ENCODE measurements around the gene KRT40. TPM values are rescaled to one million over a fixed set of nuclear protein-coding genes. Genes with fewer than 3 reads are reported as not detected.
A peak's percentile ranks its signal among the peaks of the same experiment; 100 is the strongest.

The KRT40 gene
- under 1 TPM in 1 of 8 experiments, not detected in 7; 0.19 TPM for total RNA-seq

DNA sequence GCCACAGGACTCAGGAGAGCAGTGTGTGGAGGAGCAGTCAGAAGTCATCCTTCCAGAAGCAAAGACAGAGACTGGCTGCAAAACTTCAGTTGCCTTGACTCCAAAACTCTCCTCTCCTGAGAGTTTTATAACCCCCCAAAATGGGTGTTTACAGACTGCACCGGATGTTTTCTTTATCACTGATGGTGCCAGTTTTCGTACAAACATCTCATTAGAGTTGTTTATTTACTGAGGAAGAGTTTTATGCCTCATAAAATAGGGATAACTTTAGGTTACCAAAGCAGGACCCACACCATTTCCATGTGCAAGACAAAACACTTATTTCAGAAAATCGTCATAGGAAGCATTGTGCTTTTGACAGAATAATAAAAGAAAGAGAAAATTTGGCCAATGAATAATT lies at the start of gene KRT40:
Gene KRT40, minus strand, starts transcription at position 101 of the 400 bp plus-strand sequence. Its CDS starts 53 bp downstream, at position 48.
- Histone ChIP-seq H3K27ac (no peak within 1 kb of the TSS), H3K4me1 (replicated peaks in 1 of 2) (no peaks in the 10 kb centered on the region), H3K4me3 (no peak within 1 kb of the TSS)
- in situ Hi-C loops (cut with MboI; ENCODE audit: low pct_unique_long_range_greater_than_20kb in 2 of 9, low sequenced_read_pairs in 9 of 9, unreplicated experiment in 9 of 9), result no loop called here
- WGBS, 10 experiments, result 4 to 90% (median 56%) methylated on average over 1 to 3 of the region's 3 CpGs; no CpG with 5 or more reads in 2 of the 10 experiments
- ATAC-seq (replicated peaks in 6 of 8), result no peak

DNA sequence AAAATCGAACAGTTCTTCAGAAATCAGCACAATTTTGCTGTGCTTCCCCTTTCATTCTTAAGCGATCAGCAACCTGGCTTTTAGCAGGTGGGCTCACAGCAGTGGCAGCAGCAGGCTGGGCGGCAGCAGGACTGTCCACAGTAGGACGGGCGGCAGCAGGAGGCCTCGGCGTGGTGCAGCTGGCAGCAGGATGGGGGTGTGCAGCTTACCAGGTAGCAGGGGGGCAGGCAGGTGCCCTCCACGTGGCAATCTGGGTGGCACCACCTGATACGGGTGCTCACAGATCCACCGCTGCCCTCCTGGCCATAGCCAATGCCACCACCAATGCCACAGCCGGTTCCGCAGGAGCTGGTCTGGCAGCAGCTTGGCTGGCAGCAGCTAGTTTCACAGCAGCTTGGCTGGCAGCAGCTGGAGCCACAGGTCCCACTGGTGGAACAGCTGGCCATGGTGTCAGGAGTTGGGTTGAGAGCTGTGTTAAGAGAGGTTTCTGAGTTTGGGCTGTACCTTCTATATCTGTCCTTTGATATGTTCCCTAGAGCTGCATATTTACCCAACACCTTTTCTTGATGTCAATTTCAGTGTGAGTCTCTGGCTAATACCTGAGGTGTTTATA lies 45.6 kb upstream of the KRT40 start, which contains the start of gene KRTAP1-4:
Gene KRTAP1-4, minus strand, starts transcription at position 563 of the 613 bp plus-strand sequence. Its CDS starts 117 bp downstream, at position 446.
- H3K27ac ChIP-seq, result no peak within 1 kb of the TSS
- 0 to 100% (median 68%) methylated on average over 1 to 3 of the region's 12 CpGs; no CpG with 5 or more reads in 2 of the 10 experiments for WGBS, 10 experiments
- no peak for ATAC-seq (replicated peaks in 6 of 8)
- no peaks in the 10 kb centered on the region for H3K4me1 ChIP-seq (replicated peaks in 1 of 2)
- in situ Hi-C loops (cut with MboI; ENCODE audit: low pct_unique_long_range_greater_than_20kb in 2 of 9, low sequenced_read_pairs in 9 of 9, unreplicated experiment in 9 of 9), result no loop called here
- no peak within 1 kb of the TSS for H3K4me3 ChIP-seq

DNA sequence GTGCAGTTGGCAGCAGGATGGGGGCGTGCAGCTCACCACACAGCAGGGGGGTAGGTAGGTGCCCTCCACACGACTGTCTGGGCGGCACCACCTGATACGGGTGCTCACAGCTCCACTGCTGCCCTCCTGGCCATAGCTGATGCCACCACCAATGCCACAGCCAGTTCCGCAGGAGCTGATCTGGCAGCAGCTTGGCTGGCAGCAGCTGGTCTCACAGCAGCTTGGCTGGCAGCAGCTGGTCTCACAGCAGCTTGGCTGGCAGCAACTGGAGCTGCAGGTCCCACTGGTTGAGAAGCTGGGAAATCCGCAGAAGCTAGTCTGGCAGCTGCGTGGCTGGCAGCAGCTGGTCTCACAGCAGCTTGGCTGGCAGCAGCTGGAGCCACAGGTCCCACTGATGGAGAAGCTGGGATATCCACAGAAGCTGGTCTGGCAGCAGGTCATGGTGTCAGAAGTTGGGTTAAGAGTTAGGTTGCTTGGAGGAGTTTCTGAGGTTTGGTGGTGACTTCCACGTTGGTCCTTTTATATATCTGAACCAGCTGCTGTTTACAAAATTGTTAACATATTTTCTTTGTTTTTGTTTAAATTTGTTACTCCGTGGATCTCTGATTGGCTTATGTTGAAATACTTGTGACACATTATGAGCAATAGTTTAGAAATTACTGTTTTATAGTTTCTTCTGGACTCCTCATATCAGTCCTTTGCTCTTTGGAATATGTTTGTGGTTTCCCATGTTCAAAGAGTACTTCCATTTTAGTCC lies 42.8 kb upstream of the KRT40 start, which contains the start of gene KRTAP1-5:
Gene KRTAP1-5, minus strand, starts transcription at position 494 of the 757 bp plus-strand sequence. Its CDS starts 53 bp downstream, at position 441.
- 0 to 83% (median 64%) methylated on average over 1 to 4 of the region's 9 CpGs for WGBS, 10 experiments
- in situ Hi-C loops (cut with MboI; ENCODE audit: low pct_unique_long_range_greater_than_20kb in 2 of 9, low sequenced_read_pairs in 9 of 9, unreplicated experiment in 9 of 9), result no loop called here
- no peak for ATAC-seq (replicated peaks in 6 of 8)
- Histone ChIP-seq H3K27ac (no peak within 1 kb of the TSS), H3K4me1 (replicated peaks in 1 of 2) (no peaks in the 10 kb centered on the region), H3K4me3 (no peak within 1 kb of the TSS)

DNA sequence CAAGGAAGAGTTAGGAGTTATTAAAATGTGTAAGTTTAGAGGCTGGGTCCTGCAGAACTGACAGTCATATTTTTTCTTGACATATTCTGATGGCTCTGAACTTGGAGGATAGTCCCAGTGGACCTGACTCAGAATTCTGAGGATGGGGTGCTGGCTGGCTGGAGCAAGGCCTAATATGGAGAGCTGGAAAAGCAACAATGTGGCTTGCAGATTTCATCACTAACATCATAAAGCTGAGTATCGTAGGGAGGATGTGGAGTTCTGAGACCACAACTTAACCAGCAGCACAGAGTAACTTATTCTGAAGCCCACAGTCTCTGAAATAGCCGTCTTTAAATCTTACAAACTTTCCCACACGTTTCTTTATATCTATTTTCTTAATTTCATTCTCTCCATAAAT lies 40.6 kb upstream of the KRT40 start:
- Histone ChIP-seq H3K27ac (no peak overlapping the region), H3K4me3 (no peak overlapping the region), H3K4me1 (replicated peaks in 1 of 2) (no peaks in the 10 kb centered on the region)
- in situ Hi-C loops (cut with MboI; ENCODE audit: low pct_unique_long_range_greater_than_20kb in 2 of 9, low sequenced_read_pairs in 9 of 9, unreplicated experiment in 9 of 9), result no loop called here
- 14 to 92% (median 62%) methylated on average over 1 to 3 of the region's 3 CpGs for WGBS, 10 experiments
- ATAC-seq (replicated peaks in 6 of 8), result no peak

DNA sequence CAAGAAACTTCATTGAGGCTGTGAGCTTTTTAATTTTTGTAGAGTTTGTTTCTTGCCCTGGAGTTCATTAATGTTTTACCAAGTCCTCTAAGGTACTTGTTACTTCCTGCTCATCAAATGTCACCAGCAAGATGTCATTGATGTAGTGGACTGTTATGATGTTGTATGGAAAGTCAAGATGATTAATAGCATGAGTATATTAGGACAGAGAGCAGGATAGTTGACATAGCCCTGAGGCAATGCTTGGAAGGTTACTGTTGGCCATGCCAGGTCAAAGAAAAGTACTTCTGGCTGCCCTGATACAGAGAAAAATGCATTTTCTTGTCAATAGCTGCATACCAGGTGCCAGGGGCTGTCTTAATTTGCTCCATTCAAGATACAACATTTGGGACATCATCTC lies 36.2 kb upstream of the KRT40 start:
- Histone ChIP-seq H3K4me3 (no peak overlapping the region), H3K4me1 (replicated peaks in 1 of 2) (no peaks in the 10 kb centered on the region), H3K27ac (no peak overlapping the region)
- in situ Hi-C loops (cut with MboI; ENCODE audit: low pct_unique_long_range_greater_than_20kb in 2 of 9, low sequenced_read_pairs in 9 of 9, unreplicated experiment in 9 of 9), result no loop called here
- ATAC-seq (replicated peaks in 6 of 8), result no peak

DNA sequence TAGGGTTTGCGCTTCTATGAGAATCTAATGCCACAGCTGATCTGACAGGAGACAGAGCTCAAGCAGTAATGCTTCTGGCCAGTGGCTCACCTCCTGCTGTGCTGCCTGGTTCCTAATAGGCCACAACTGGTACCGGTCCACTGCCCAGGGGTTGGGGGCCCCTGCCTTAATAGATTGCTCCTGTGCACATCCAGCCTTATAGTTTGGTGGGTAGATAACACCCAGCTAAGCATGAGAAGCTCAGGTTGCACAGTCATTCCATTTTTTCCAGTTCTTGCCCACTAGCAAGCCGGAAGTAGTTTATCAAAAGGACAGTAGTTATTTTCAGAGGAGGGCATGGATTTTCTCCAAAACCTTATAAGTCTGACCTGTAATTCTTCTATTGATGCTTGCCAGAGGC lies 35.3 kb upstream of the KRT40 start:
- WGBS, 10 experiments, result 86 to 100% (median 100%) methylated on average over 1 to 3 of the region's 3 CpGs; no CpG with 5 or more reads in 3 of the 10 experiments
- H3K4me1 ChIP-seq (replicated peaks in 1 of 2), result no peaks in the 10 kb centered on the region
- no peak overlapping the region for H3K27ac ChIP-seq
- H3K4me3 ChIP-seq, result no peak overlapping the region
- in situ Hi-C loops (cut with MboI; ENCODE audit: low pct_unique_long_range_greater_than_20kb in 2 of 9, low sequenced_read_pairs in 9 of 9, unreplicated experiment in 9 of 9), result no loop called here
- no peak for ATAC-seq (replicated peaks in 6 of 8)

DNA sequence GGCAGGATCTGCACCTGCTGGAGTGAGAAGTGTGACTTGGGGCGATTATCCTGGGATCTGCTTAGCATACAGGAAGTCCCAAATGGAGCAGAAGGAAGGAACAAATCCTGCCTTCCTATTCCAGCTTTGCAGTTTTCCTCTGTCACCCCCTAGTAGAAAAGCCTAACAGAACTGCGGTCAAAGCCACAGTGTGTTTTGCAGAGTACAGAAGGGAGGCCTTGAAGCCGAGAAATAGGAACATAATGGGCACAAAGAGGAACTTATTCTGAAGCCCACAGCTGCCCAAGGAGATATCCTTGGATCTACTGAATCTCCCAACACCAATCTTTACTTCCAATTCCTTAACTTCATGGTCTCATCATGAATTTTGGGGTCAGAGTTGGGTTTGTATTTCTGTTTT lies 34.4 kb upstream of the KRT40 start:
- Histone ChIP-seq H3K27ac (no peak overlapping the region), H3K4me1 (replicated peaks in 1 of 2) (peaks cover 0 to 4% of the 10 kb centered on the region in 2 donors), H3K4me3 (no peak overlapping the region)
- WGBS, 10 experiments, result 40 to 100% (median 81%) methylated on average over 1 to 3 of the region's 3 CpGs; no CpG with 5 or more reads in 3 of the 10 experiments
- in situ Hi-C loops (cut with MboI; ENCODE audit: low pct_unique_long_range_greater_than_20kb in 2 of 9, low sequenced_read_pairs in 9 of 9, unreplicated experiment in 9 of 9), result no loop called here
- no peak for ATAC-seq (replicated peaks in 6 of 8)

DNA sequence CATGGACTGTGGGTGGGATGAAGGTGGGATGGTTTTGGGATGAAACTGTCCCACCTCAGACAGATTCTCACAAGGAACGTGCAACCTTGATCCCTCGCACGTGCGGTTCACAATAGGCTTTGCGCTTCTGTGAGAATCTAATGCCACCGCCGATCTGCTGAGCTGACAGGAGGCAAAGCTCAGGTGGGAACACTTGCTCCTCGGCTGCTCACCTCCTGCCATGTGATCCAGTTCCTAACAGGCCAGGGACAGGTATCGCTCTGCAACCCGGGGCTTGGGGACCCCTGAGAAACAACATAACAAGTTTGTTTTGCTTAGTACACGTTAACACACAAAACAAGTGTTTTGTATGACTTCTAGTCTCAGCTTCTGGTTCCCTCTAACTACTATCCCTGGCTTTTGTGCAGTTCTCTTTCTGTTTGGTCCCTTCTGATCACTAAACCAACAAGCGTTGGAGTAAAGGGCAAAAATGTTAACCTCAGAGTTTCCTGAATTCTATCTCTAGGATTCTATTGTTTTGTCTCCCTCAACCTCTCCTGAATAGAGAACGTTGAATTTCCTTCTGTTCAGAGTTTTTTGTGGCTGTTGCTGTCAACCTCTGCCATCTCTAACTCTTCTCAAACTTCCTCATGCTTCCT lies 32.6 kb upstream of the KRT40 start:
- ATAC-seq (replicated peaks in 6 of 8), result no peak
- in situ Hi-C loops (cut with MboI; ENCODE audit: low pct_unique_long_range_greater_than_20kb in 2 of 9, low sequenced_read_pairs in 9 of 9, unreplicated experiment in 9 of 9), result no loop called here

DNA sequence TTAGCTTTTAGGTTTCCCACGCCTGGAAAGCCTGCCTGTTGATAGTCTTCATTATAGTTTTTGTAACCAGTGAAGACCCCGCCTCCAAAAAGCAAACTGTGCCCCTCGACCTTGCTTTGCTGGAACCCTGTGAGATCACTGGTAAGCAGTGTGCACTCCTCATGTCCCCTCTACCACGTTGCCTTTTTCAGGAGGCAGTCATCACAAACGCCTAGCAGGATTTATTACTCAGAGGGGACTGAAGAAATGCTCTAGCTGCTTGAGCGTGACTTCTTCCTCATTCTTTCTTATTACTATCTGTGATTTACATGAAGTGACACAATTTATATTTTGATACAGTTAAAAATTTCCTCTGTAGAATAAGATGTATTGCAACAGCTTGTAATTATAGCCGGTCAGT lies 31.3 kb upstream of the KRT40 start:
- peaks cover 0 to 4% of the 10 kb centered on the region in 2 donors for H3K4me1 ChIP-seq (replicated peaks in 1 of 2)
- H3K27ac ChIP-seq, result no peak overlapping the region
- in situ Hi-C loops (cut with MboI; ENCODE audit: low pct_unique_long_range_greater_than_20kb in 2 of 9, low sequenced_read_pairs in 9 of 9, unreplicated experiment in 9 of 9), result no loop called here
- ATAC-seq (replicated peaks in 6 of 8), result peak in 4 of 8 experiments; percentile 42 to 67 (median 50)
- no peak overlapping the region for H3K4me3 ChIP-seq
- 52 to 86% (median 66%) methylated on average over 3 to 7 of the region's 7 CpGs; no CpG with 5 or more reads in 3 of the 10 experiments for WGBS, 10 experiments

More for the DNA sequence above, 32.6 kb upstream of the KRT40 start:
- Histone ChIP-seq H3K4me1 (replicated peaks in 1 of 2) (peaks cover 0 to 4% of the 10 kb centered on the region in 2 donors), H3K27ac (no peak overlapping the region), H3K4me3 (no peak overlapping the region)
- WGBS, 10 experiments, result 29 to 88% (median 71%) methylated on average over 1 to 13 of the region's 13 CpGs; no CpG with 5 or more reads in 1 of the 10 experiments

DNA sequence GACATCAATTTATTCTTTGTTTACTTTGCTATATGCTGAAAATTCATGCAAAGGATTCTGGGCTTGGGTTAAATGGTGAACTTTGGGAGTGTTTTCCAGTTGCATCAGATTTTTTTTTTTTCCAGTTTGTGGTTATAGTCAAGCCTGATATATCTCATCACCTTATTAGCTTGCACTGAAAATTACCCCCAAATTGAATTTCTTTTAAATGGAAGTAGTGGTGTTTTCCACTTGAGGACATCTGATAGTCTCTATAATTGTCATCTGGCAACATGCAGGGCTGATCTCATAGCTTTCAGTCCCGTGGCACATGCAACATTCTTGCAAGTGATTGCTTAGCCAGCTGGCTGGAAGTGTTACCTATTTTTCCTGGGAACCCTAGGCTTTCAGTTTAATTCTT lies 29.5 kb upstream of the KRT40 start:
- Histone ChIP-seq H3K4me1 (replicated peaks in 1 of 2) (peaks cover 0 to 4% of the 10 kb centered on the region in 2 donors), H3K27ac (no peak overlapping the region), H3K4me3 (no peak overlapping the region)
- ATAC-seq (replicated peaks in 6 of 8), result peak in 6 of 8 experiments; percentile 32 to 91 (median 74)
- 0 to 57% (median 29%) methylated on average over 1 of the region's 1 CpG; no CpG with 5 or more reads in 3 of the 10 experiments for WGBS, 10 experiments
- in situ Hi-C loops (cut with MboI; ENCODE audit: low pct_unique_long_range_greater_than_20kb in 2 of 9, low sequenced_read_pairs in 9 of 9, unreplicated experiment in 9 of 9), result no loop called here

DNA sequence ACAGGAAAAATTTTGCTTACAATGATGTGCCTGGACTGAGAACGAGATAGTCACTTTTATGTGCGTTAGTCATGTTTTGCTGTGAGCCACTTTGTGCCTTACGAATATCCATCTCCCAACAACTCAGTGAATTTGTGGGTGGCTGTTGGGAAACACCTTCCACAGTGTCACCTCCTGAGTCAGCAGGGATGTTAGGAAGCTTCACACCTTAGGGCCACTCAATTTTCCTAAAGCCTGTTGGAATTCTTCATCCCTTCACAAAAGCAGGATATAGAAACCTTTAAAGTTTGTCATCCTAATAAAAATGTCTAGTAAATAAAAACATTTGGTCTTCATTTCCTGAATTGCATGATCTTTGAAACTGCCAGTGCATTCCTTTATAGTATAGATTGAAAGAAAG lies 29.1 kb upstream of the KRT40 start:
- H3K27ac ChIP-seq, result no peak overlapping the region
- WGBS, 10 experiments, result 7 to 90% (median 30%) methylated on average over 3 of the region's 3 CpGs; no CpG with 5 or more reads in 3 of the 10 experiments
- H3K4me3 ChIP-seq, result no peak overlapping the region
- in situ Hi-C loops (cut with MboI; ENCODE audit: low pct_unique_long_range_greater_than_20kb in 2 of 9, low sequenced_read_pairs in 9 of 9, unreplicated experiment in 9 of 9), result no loop called here
- H3K4me1 ChIP-seq (replicated peaks in 1 of 2), result peaks cover 0 to 4% of the 10 kb centered on the region in 2 donors
- ATAC-seq (replicated peaks in 6 of 8), result no peak

DNA sequence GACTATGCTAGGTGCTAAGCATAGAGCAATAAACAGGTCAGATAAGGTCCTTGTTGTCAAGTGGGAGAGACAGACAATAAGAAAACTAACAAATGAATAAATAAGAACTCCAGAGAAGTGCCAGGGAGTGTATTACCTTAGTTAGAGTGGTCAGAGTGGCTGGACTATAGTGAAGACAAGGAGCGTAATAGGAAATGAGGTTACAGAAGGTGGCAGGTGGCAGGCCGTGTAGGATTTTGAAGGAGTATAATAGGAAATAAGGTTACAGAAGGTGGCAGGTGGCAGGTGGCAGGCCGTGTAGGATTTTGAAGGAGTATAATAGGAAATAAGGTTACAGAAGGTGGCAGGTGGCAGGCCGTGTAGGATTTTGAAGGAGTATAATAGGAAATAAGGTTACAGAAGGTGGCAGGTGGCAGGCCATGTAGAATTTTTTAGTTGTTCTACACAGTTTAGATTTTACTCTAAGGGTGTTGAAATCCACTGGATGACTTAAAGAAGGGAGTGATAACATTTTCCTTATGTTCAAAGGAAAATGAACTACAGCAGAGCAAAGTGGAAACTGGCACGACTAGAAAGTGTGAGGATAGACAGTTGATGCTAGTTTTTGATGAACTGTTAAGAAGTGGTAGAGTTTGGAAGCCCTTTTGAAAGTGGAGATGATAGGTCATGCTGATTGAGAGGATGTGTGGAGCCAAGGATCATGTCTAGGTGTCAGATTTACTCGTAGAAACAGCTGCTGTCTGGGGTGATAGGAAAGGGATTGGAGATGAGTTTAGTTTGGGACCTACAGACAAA lies 28.4 kb upstream of the KRT40 start:
- 8 to 88% (median 83%) methylated on average over 1 to 5 of the region's 6 CpGs; no CpG with 5 or more reads in 1 of the 10 experiments for WGBS, 10 experiments
- no peak for ATAC-seq (replicated peaks in 6 of 8)
- H3K27ac ChIP-seq, result no peak overlapping the region
- in situ Hi-C loops (cut with MboI; ENCODE audit: low pct_unique_long_range_greater_than_20kb in 2 of 9, low sequenced_read_pairs in 9 of 9, unreplicated experiment in 9 of 9), result no loop called here
- H3K4me3 ChIP-seq, result no peak overlapping the region
- peaks cover 0 to 4% of the 10 kb centered on the region in 2 donors for H3K4me1 ChIP-seq (replicated peaks in 1 of 2)
